ENCODE measurements around the gene USP37.

DNA sequence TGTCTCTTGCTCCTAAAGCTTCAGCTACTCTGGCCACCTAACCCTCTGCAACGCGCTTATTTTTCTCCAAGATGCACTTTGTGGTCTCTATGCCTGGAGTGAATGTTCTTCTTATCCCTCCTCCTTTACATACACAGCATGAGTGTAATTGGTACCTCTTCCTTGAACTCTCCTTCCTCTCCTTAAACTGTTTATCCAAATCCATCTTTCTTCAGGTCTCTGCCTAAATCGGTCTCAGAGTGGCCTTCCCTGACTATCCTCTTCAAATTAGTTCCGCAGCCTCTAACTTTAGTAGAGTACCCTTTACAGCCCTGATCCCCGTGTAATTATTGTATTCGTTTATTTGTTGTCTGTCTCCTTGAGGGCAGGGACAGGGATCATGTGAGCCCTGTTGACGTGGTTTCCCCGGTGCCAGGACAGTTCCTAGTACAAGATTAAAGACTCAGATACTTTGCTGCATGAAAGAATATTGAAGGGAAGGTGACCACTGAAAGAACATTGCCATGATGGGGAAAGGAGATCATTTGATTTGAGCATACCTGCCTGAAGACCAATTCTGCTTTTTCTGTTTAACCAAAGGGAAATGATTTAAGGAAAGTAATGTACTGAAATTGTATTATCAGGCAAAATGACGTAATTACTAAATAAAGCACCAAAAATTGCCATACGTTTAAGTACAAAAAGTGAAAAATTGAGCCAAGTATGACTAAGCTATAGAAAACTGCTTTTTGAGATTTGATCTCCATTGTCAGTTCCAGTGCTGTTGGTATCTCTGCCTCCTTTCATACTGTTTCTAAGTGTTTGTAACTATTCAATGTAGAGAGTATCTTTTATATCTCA, 1.7 kb upstream of the USP37 start:
- no peak for TF ChIP-seq POLR2A (IDR thresholded peaks at IDR 0.05)
- TF ChIP-seq, protein P1, sequence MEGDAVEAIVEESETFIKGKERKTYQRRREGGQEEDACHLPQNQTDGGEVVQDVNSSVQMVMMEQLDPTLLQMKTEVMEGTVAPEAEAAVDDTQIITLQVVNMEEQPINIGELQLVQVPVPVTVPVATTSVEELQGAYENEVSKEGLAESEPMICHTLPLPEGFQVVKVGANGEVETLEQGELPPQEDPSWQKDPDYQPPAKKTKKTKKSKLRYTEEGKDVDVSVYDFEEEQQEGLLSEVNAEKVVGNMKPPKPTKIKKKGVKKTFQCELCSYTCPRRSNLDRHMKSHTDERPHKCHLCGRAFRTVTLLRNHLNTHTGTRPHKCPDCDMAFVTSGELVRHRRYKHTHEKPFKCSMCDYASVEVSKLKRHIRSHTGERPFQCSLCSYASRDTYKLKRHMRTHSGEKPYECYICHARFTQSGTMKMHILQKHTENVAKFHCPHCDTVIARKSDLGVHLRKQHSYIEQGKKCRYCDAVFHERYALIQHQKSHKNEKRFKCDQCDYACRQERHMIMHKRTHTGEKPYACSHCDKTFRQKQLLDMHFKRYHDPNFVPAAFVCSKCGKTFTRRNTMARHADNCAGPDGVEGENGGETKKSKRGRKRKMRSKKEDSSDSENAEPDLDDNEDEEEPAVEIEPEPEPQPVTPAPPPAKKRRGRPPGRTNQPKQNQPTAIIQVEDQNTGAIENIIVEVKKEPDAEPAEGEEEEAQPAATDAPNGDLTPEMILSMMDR (IDR thresholded peaks at IDR 0.05), result no peak

Data from breast epithelium (tissue), 3 donors.